ENCODE measurements around the gene PSMD1. TPM values are rescaled to one million over a fixed set of nuclear protein-coding genes. Genes with fewer than 3 reads are reported as not detected.

PSMD1 gene
- total RNA-seq, 3 donors from 2014 or later (not counting 1 experiment from before 2014, with no cell fraction given), result 44.1 to 54.9 (median 49.7) TPM

GRCh38 chr2:231190531-231191197, 134.0 kb downstream of the PSMD1 start:
- no peak for DNase-seq
- Mint-ChIP-seq H3K27me3 (ENCODE audit: low read depth in 2 of 2) (peaks cover 6 to 26% of the 10 kb centered on the region in 2 donors), H3K36me3 (no peaks in the 10 kb centered on the region), H3K4me3 (no peak overlapping the region), H3K27ac (no peak overlapping the region), H3K4me1 (no peaks in the 10 kb centered on the region), H3K9me3 (no peaks in the 10 kb centered on the region)
- WGBS (ENCODE audit: insufficient coverage), result 36% methylated on average over 42 of the region's 42 CpGs
- Histone ChIP-seq H3K27ac (ENCODE audit: low read length) (no peak overlapping the region), H3K9me3 (ENCODE audit: control insufficient read depth, insufficient read depth, low read length) (no peaks in the 10 kb centered on the region), H3K27me3 (ENCODE audit: control insufficient read depth, insufficient read depth, low read length) (peaks cover 6% of the 10 kb centered on the region), H3K36me3 (ENCODE audit: control insufficient read depth, insufficient read depth, low read length) (no peaks in the 10 kb centered on the region), H3K4me1 (ENCODE audit: control insufficient read depth, insufficient read depth, low read length) (no peaks in the 10 kb centered on the region), H3K4me3 (ENCODE audit: low read length) (no peak overlapping the region)
- intact Hi-C loops (cut with micrococcal nuclease), result no loop called here
- no peak for TF ChIP-seq CTCF (IDR thresholded peaks at IDR 0.05)
- ATAC-seq, result no peak

- H3K4me3 Mint-ChIP-seq, result no peak overlapping the region
- no peaks in the 10 kb centered on the region for H3K36me3 ChIP-seq (ENCODE audit: control insufficient read depth, insufficient read depth, low read length)
- ATAC-seq (no peak), DNase-seq (no peak)
- H3K27me3 Mint-ChIP-seq (ENCODE audit: low read depth in 2 of 2), result peaks cover 6 to 26% of the 10 kb centered on the region in 2 donors
- no peaks in the 10 kb centered on the region for H3K9me3 Mint-ChIP-seq
- H3K4me1 Mint-ChIP-seq, result no peaks in the 10 kb centered on the region
- H3K36me3 Mint-ChIP-seq, result no peaks in the 10 kb centered on the region
- intact Hi-C loops (cut with micrococcal nuclease), result no loop called here
- no peak overlapping the region for H3K27ac Mint-ChIP-seq
- H3K27ac ChIP-seq (ENCODE audit: low read length), result no peak overlapping the region
- TF ChIP-seq CTCF (IDR thresholded peaks at IDR 0.05), result no peak
- H3K9me3 ChIP-seq (ENCODE audit: control insufficient read depth, insufficient read depth, low read length), result no peaks in the 10 kb centered on the region
- H3K4me3 ChIP-seq (ENCODE audit: low read length), result no peak overlapping the region
- H3K27me3 ChIP-seq (ENCODE audit: control insufficient read depth, insufficient read depth, low read length), result peaks cover 6% of the 10 kb centered on the region
- H3K4me1 ChIP-seq (ENCODE audit: control insufficient read depth, insufficient read depth, low read length), result no peaks in the 10 kb centered on the region
- WGBS (ENCODE audit: insufficient coverage), result 94% methylated on average over 16 of the region's 19 CpGs
Observed at GRCh38 chr2:231191896-231192872, 135.5 kb downstream of the PSMD1 start.

GRCh38 chr2:231193216-231193615, 136.5 kb downstream of the PSMD1 start:
- DNase-seq (no peak), ATAC-seq (no peak)
- intact Hi-C loops (cut with micrococcal nuclease), result no loop called here
- H3K4me1 Mint-ChIP-seq, result peaks cover 4 to 7% of the 10 kb centered on the region in 2 donors
- Histone ChIP-seq H3K4me1 (ENCODE audit: control insufficient read depth, insufficient read depth, low read length) (peaks cover 6% of the 10 kb centered on the region), H3K27me3 (ENCODE audit: control insufficient read depth, insufficient read depth, low read length) (peaks cover 6% of the 10 kb centered on the region), H3K4me3 (ENCODE audit: low read length) (no peak overlapping the region), H3K9me3 (ENCODE audit: control insufficient read depth, insufficient read depth, low read length) (no peaks in the 10 kb centered on the region), H3K27ac (ENCODE audit: low read length) (no peak overlapping the region), H3K36me3 (ENCODE audit: control insufficient read depth, insufficient read depth, low read length) (no peaks in the 10 kb centered on the region)
- no peak overlapping the region for H3K4me3 Mint-ChIP-seq
- TF ChIP-seq CTCF (IDR thresholded peaks at IDR 0.05), result no peak
- no peaks in the 10 kb centered on the region for H3K36me3 Mint-ChIP-seq
- 100% methylated on average over 2 of the region's 3 CpGs for WGBS (ENCODE audit: insufficient coverage)
- peaks cover 6 to 26% of the 10 kb centered on the region in 2 donors for H3K27me3 Mint-ChIP-seq (ENCODE audit: low read depth in 2 of 2)
- no peak overlapping the region for H3K27ac Mint-ChIP-seq
- H3K9me3 Mint-ChIP-seq, result no peaks in the 10 kb centered on the region

All from natural killer cell (primary cell).